Neural progenitor cell (in vitro differentiated cells): ENCODE measurements around the gene PRSS38. TPM values are rescaled to one million over a fixed set of nuclear protein-coding genes. Genes with fewer than 3 reads are reported as not detected.

Source experiments
- DNase-seq: peaks from one replicate; pipeline ENCODE4 v3.0.0-alpha.2; 2016; ENCODE audit warnings: low spot score
- H2AFZ ChIP-seq: fragments of 200-600 bp; sonication (generic); replicated peaks from 2 replicates; pipeline ENCODE4 v1.6.1; 2016; ENCODE audit warnings: antibody characterized with exemption
- H3F3A ChIP-seq: fragments of 200-600 bp; sonication (generic); 2 replicates; pipeline ENCODE4 v1.6.1; 2016; ENCODE audit warnings: antibody characterized with exemption, low read depth
- H3K27ac ChIP-seq: fragments of 200-600 bp; sonication (generic); 2 replicates; pipeline ENCODE4 v1.5.1; 2016; ENCODE audit warnings: mild to moderate bottlenecking
- H3K27me3 ChIP-seq: fragments of 200-600 bp; sonication (generic); 2 replicates; pipeline ENCODE4 v1.6.1; 2016; ENCODE audit warnings: mild to moderate bottlenecking, moderate library complexity
- H3K36me3 ChIP-seq: fragments of 200-600 bp; sonication (generic); 2 replicates; pipeline ENCODE4 v1.5.1; 2016
- H3K4me1 ChIP-seq: fragments of 200-600 bp; sonication (generic); 2 replicates; pipeline ENCODE4 v1.6.1; 2016; ENCODE audit warnings: mixed run types
- H3K4me2 ChIP-seq: fragments of 200-600 bp; sonication (generic); 2 replicates; pipeline ENCODE4 v1.6.1; 2016
- H3K4me3 ChIP-seq: fragments of 200-600 bp; sonication (generic); 2 replicates; pipeline ENCODE4 v1.5.1; 2016
- H3K79me2 ChIP-seq: fragments of 200-600 bp; sonication (generic); 2 replicates; pipeline ENCODE4 v1.6.1; 2016; ENCODE audit warnings: low read depth
- H3K9ac ChIP-seq: fragments of 200-600 bp; sonication (generic); 2 replicates; pipeline ENCODE4 v1.6.1; 2016
- H3K9me3 ChIP-seq: fragments of 200-600 bp; sonication (generic); 2 replicates; pipeline ENCODE4 v1.5.1; 2016; ENCODE audit warnings: low read depth
- H4K20me1 ChIP-seq: fragments of 200-600 bp; sonication (generic); 2 replicates; pipeline ENCODE4 v1.6.1; 2016; ENCODE audit warnings: low read depth
- H3K27ac Mint-ChIP-seq: 3 replicates; pipeline ENCODE4 v1.8.0; 2021; ENCODE audit warnings: mixed read lengths
- H3K27me3 Mint-ChIP-seq: 2 replicates; pipeline ENCODE4 v1.8.0; 2022; ENCODE audit warnings: low read depth, mild to moderate bottlenecking, inconsistent platforms, moderate library complexity, mixed read lengths; ENCODE audit not compliant: insufficient read depth
- H3K36me3 Mint-ChIP-seq: 3 replicates; pipeline ENCODE4 v1.8.0; 2021; ENCODE audit warnings: mixed read lengths
- H3K4me1 Mint-ChIP-seq: 3 replicates; pipeline ENCODE4 v1.8.0; 2021; ENCODE audit warnings: mixed read lengths
- H3K4me3 Mint-ChIP-seq: 3 replicates; pipeline ENCODE4 v1.8.0; 2021; ENCODE audit warnings: mild to moderate bottlenecking, moderate library complexity, mixed read lengths
- H3K9me3 Mint-ChIP-seq: 3 replicates; pipeline ENCODE4 v1.8.0; 2020; ENCODE audit warnings: mixed read lengths
- EZH2 ChIP-seq: fragments of 200-600 bp; sonication (generic); IDR thresholded peaks from 2 replicates; pipeline ENCODE4 v1.6.1; 2017; ENCODE audit warnings: antibody characterized with exemption, mild to moderate bottlenecking, moderate library complexity
- EZH2phosphoT487 ChIP-seq: fragments of 200-600 bp; sonication (generic); IDR thresholded peaks from 2 replicates; pipeline ENCODE4 v1.6.1; 2017; ENCODE audit warnings: antibody characterized with exemption
- total RNA-seq: library from RNA; depleted of rRNA; stranded (reverse); fragments of >200 nt; gene quantifications from 2 replicates; pipeline ENCODE4 v1.2.3, GENCODE V29; 2015; ENCODE audit warnings: low replicate concordance
- TF ChIP-seq, protein P1 (sequence below): fragments of 200-600 bp; sonication (generic); IDR thresholded peaks from 2 replicates; pipeline ENCODE4 v1.5.1; 2017; ENCODE audit warnings: antibody characterized with exemption, mild to moderate bottlenecking

PRSS38 gene
- total RNA-seq, 1 donor from 2014 or later: not detected

DNA sequence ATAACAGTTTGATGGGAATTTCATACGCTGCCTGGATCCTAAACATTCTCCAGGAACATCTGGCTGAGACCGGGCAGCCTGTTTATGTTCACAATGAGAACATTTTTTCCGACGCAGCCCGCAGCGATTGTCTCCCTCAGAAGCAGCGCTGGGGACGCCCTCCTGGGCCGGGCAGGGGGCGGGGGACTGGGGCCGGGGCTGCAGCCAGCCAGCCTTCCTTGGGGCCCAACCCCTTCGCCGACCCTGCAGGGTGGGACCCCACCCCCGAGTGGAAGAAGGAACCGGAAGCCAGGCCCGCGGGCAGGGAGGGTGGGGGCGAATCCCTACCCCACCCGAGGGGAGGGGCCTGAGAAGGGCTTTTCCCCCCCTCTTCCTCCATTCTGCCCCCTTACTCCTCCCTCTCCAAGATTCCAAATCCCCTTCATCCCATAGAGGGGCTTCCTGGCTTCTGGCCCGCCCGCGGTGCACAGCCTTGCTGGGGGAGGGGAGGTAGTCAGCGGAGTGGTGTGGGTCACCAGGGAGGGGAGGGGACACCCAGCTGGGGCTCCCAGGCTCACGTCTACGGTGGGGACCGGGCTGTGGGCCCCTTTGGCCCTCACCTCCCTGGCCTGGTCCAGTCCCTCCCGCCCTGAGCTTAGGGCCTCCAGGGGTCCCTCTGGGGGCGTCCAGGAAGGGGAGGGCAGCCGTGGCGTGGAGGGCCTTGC lies 71.7 kb downstream of the PRSS38 start:
- peak; percentile 61 for DNase-seq
- no peak overlapping the region for H2AFZ ChIP-seq

DNA sequence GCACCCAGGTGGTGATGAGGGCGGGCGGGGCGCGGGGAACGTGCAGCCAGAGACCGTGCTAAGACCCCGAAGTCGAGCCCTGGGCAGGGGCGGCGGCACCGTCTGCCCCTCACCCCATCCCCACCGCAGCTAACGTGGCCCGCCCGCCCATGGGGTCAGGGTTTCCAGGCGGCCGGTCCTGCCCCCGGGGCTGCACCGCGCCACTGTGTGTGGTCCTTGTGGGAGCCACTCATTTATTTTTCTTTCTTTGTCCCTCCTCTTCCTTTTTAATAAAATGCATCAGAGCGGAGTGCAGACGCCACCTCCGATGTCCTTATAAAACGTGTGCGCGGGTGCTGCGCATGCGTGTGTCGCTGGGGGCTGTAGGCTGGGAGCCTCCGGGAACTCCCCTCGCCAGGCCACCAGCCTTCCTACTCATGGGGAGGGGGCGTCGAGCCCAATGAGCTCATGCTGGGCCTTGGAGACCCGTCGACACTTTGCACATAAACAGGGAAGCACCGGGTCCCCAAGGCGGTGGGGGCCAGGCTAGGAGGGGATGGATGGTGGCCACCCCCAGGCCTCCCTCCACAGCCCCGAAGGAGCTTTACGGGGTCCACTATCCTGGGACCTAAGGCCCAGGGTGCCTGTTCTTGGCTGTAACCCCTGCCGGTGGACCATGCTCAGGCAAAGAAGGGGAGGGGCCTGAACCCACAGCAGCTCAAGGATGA lies 72.4 kb downstream of the PRSS38 start:
- Histone ChIP-seq H3F3A (no peaks in the 10 kb centered on the region), H3K9ac (no peak overlapping the region), H4K20me1 (no peaks in the 10 kb centered on the region), H3K4me2 (peak overlapping the region; percentile 66), H3K36me3 (no peaks in the 10 kb centered on the region), H3K4me3 (peak overlapping the region; percentile 29), H3K79me2 (no peaks in the 10 kb centered on the region), H2AFZ (no peak overlapping the region), H3K27ac (no peak overlapping the region), H3K27me3 (no peaks in the 10 kb centered on the region), H3K4me1 (peaks cover 29% of the 10 kb centered on the region), H3K9me3 (no peaks in the 10 kb centered on the region)
- no peak overlapping the region for H3K4me3 Mint-ChIP-seq
- H3K27me3 Mint-ChIP-seq: peaks cover 6% of the 10 kb centered on the region
- no peak for TF ChIP-seq EZH2
- no peaks in the 10 kb centered on the region for H3K9me3 Mint-ChIP-seq
- H3K4me1 Mint-ChIP-seq: peaks cover 11% of the 10 kb centered on the region
- peak; percentile 44 for DNase-seq
- no peak overlapping the region for H3K27ac Mint-ChIP-seq
- H3K36me3 Mint-ChIP-seq: no peaks in the 10 kb centered on the region

More for the DNA sequence above, 71.7 kb downstream of the PRSS38 start:
- Histone ChIP-seq H3K9me3 (no peaks in the 10 kb centered on the region), H3K4me1 (peaks cover 29% of the 10 kb centered on the region), H3K36me3 (no peaks in the 10 kb centered on the region), H3K9ac (no peak overlapping the region), H3K27me3 (no peaks in the 10 kb centered on the region), H3F3A (no peaks in the 10 kb centered on the region), H3K27ac (no peak overlapping the region), H3K4me3 (peak overlapping the region; percentile 29), H3K4me2 (peak overlapping the region; percentile 66), H4K20me1 (no peaks in the 10 kb centered on the region), H3K79me2 (no peaks in the 10 kb centered on the region)
- Mint-ChIP-seq H3K9me3 (peaks cover 2% of the 10 kb centered on the region), H3K27me3 (peaks cover 8% of the 10 kb centered on the region), H3K27ac (no peak overlapping the region), H3K36me3 (no peaks in the 10 kb centered on the region), H3K4me3 (peak overlapping the region; percentile 35), H3K4me1 (peaks cover 11% of the 10 kb centered on the region)
- TF ChIP-seq, protein P1, sequence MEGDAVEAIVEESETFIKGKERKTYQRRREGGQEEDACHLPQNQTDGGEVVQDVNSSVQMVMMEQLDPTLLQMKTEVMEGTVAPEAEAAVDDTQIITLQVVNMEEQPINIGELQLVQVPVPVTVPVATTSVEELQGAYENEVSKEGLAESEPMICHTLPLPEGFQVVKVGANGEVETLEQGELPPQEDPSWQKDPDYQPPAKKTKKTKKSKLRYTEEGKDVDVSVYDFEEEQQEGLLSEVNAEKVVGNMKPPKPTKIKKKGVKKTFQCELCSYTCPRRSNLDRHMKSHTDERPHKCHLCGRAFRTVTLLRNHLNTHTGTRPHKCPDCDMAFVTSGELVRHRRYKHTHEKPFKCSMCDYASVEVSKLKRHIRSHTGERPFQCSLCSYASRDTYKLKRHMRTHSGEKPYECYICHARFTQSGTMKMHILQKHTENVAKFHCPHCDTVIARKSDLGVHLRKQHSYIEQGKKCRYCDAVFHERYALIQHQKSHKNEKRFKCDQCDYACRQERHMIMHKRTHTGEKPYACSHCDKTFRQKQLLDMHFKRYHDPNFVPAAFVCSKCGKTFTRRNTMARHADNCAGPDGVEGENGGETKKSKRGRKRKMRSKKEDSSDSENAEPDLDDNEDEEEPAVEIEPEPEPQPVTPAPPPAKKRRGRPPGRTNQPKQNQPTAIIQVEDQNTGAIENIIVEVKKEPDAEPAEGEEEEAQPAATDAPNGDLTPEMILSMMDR: no peak
- TF ChIP-seq EZH2phosphoT487 (no peak), EZH2 (no peak)

DNA sequence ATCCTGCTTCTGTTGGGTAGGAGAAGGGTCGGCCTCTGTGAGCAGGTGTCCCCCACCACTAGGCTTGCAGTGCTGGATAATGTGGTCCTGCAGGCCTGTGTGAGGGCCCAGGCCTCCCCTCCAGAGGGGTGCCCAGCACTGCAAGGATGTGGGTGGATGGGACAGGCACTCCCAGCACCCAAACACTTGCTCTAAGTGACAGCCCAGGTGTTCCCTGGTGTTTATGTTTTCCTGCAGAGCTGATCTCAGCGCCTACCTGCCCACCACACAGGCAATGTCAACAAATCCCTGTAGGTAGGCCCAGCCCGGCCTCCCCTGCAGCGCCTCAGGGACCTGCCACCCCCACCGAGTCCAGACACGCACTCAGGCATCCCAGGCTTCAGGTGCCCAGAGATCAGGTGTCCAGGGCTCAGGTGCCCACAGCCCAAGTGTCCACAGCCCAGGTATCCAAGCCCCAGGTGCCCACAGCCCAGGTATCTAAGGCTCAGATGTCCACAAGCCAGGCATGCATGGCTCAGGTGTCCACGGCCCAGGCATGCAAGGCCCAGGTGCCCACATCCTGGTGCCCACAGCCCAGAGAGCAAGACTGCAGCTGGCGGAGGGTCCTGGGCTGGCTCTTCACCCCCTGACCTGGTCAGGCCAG lies 73.0 kb downstream of the PRSS38 start:
- no peaks in the 10 kb centered on the region for H3K9me3 Mint-ChIP-seq
- TF ChIP-seq EZH2 (no peak), EZH2phosphoT487 (no peak)
- TF ChIP-seq, protein P1: no peak
- H3K27ac Mint-ChIP-seq: no peak overlapping the region

More for the DNA sequence above, 73.0 kb downstream of the PRSS38 start:
- H3K9ac ChIP-seq: no peak overlapping the region
- H4K20me1 ChIP-seq: no peaks in the 10 kb centered on the region
- H3K79me2 ChIP-seq: no peaks in the 10 kb centered on the region
- no peak overlapping the region for H3K27ac ChIP-seq
- H3K36me3 Mint-ChIP-seq: no peaks in the 10 kb centered on the region
- no peak overlapping the region for H3K4me2 ChIP-seq
- no peaks in the 10 kb centered on the region for H3K27me3 ChIP-seq
- H3K4me1 ChIP-seq: peaks cover 29% of the 10 kb centered on the region
- DNase-seq: no peak
- H3F3A ChIP-seq: no peaks in the 10 kb centered on the region
- no peak overlapping the region for H3K4me3 Mint-ChIP-seq
- no peaks in the 10 kb centered on the region for H3K9me3 ChIP-seq
- H3K4me3 ChIP-seq: no peak overlapping the region
- H3K27me3 Mint-ChIP-seq: peaks cover 6% of the 10 kb centered on the region
- no peak overlapping the region for H2AFZ ChIP-seq
- H3K36me3 ChIP-seq: no peaks in the 10 kb centered on the region
- H3K4me1 Mint-ChIP-seq: peaks cover 11% of the 10 kb centered on the region
